ENCODE results near the gene SPRED2.

DNA sequence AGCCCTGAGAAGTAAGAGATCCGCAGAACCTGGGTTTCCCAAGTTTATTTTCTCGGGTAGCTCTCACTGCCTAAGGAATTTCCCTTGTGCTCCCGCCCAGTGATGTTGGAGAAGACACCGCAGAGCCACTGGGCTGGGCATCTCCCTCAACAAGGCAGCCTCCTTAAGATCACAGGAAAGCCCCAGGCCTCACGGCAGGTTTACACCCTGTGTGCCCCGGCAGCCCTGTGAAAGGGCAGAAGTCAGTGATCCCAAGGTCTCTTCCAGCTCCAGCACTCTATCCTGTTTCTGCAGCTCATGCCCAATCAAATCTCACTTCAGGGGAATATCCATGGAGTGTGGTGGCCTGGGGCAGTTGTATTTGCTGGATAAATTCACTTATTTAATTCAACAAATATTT, 138.3 kb downstream of the SPRED2 start:
- no peak for TF ChIP-seq FOXK2 (IDR thresholded peaks at IDR 0.05)
- TF ChIP-seq TARDBP (IDR thresholded peaks at IDR 0.05) = no peak
- no peak for TF ChIP-seq SP1 (IDR thresholded peaks at IDR 0.05)
